Lung (tissue), 12 donors: ENCODE measurements around the gene C1orf116. TPM values are rescaled to one million over a fixed set of nuclear protein-coding genes. Genes with fewer than 3 reads are reported as not detected.

ENCODE experiments used
- ATAC-seq: fragments of 200-7000 bp; cut with Tn5 transposase; one replicate; pipeline ENCODE4 v1.9.1; 2020; ENCODE audit warnings: moderate number of reproducible peaks; ENCODE audit not compliant: insufficient read depth, low FRiP score
- DNase-seq, 3 donors: peaks; one replicate each; pipeline ENCODE4 v3.0.0-alpha.2; 2013 to 2017
- H3K27ac ChIP-seq, 2 donors: one replicate each; pipeline ENCODE4 v1.5.1; 2013; ENCODE audit warnings: mild to moderate bottlenecking in 2 of 2, moderate library complexity in 2 of 2, control low read depth in 1 of 2, inconsistent platforms in 1 of 2, low read depth in 1 of 2, low read length in 1 of 2
- H3K27me3 ChIP-seq, 3 donors: one replicate each; pipeline ENCODE4 v1.5.1; 2013; ENCODE audit warnings: low read length in 2 of 3; ENCODE audit not compliant: control insufficient read depth in 3 of 3, insufficient read depth in 3 of 3
- H3K36me3 ChIP-seq, 4 donors: one replicate each; pipeline ENCODE4 v1.5.1; 2013; ENCODE audit warnings: low read length in 4 of 4, mild to moderate bottlenecking in 1 of 4, moderate library complexity in 1 of 4; ENCODE audit not compliant: control insufficient read depth in 4 of 4, insufficient read depth in 4 of 4
- H3K4me1 ChIP-seq, 5 donors: one replicate each; pipeline ENCODE4 v1.5.1; 2013; ENCODE audit warnings: low read length in 5 of 5, mild to moderate bottlenecking in 2 of 5, moderate library complexity in 1 of 5; ENCODE audit not compliant: control insufficient read depth in 5 of 5, insufficient read depth in 5 of 5
- H3K4me3 ChIP-seq: one replicate; pipeline ENCODE4 v1.5.1; 2013; ENCODE audit warnings: mild to moderate bottlenecking, control low read depth, moderate library complexity
- H3K9ac ChIP-seq, 2 donors: one replicate each; pipeline ENCODE4 v1.5.1; 2013; ENCODE audit warnings: low read length in 2 of 2, control low read depth in 1 of 2; ENCODE audit not compliant: insufficient read depth in 1 of 2
- H3K9me3 ChIP-seq, 4 donors: one replicate each; pipeline ENCODE4 v1.5.1; 2013; ENCODE audit warnings: low read length in 3 of 4, mild to moderate bottlenecking in 1 of 4, moderate library complexity in 1 of 4; ENCODE audit not compliant: control insufficient read depth in 4 of 4, insufficient read depth in 3 of 4
- WGBS, 2 donors: extraction: QIAGEN DNeasy Blood & Tissue Kit; methylation state at CpG; one replicate each; pipeline ENCODE4 v1.1.7; 2013; 5-methylcytosine and 5-hydroxymethylcytosine counted together
- polyA plus RNA-seq, 2 donors: library from polyadenylated mRNA; stranded (reverse); fragments of 200-250 nt; gene quantifications; one replicate each; pipeline ENCODE4 v1.2.1, GENCODE V29; 2013
- total RNA-seq, 2 donors: library from RNA; depleted of rRNA in 1 of 2; stranded (reverse); fragments of >200 nt in 1 of 2; gene quantifications; one replicate each; pipeline ENCODE4 v1.2.1, GENCODE V29; 2014 to 2021
- TF ChIP-seq, protein P1 (sequence below): IDR thresholded peaks from 2 replicates; pipeline ENCODE4 v1.5.1; 2012; ENCODE audit warnings: mild to moderate bottlenecking; ENCODE audit errors: control extremely low read depth, extremely low read depth
- donor health status: control.
- donor health status: control.
- donor health status: Bipolar disorder and iron deficiency.
- donor health status: healthy.
- donor health status: DM: yes; HTN: yes; CAD: no.

Gene C1orf116
- total and polyA plus RNA-seq, 4 donors, result 27.7 to 130 (median 91.6) TPM

GRCh38 chr1:206974140-206974539 is 58.4 kb downstream of the C1orf116 start:
- no peaks in the 10 kb centered on the region for H3K36me3 ChIP-seq
- TF ChIP-seq, protein P1, sequence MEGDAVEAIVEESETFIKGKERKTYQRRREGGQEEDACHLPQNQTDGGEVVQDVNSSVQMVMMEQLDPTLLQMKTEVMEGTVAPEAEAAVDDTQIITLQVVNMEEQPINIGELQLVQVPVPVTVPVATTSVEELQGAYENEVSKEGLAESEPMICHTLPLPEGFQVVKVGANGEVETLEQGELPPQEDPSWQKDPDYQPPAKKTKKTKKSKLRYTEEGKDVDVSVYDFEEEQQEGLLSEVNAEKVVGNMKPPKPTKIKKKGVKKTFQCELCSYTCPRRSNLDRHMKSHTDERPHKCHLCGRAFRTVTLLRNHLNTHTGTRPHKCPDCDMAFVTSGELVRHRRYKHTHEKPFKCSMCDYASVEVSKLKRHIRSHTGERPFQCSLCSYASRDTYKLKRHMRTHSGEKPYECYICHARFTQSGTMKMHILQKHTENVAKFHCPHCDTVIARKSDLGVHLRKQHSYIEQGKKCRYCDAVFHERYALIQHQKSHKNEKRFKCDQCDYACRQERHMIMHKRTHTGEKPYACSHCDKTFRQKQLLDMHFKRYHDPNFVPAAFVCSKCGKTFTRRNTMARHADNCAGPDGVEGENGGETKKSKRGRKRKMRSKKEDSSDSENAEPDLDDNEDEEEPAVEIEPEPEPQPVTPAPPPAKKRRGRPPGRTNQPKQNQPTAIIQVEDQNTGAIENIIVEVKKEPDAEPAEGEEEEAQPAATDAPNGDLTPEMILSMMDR, result no peak
- no peak overlapping the region for H3K27ac ChIP-seq
- 91 to 93% methylated on average over 3 of the region's 3 CpGs for WGBS, 2 donors
- no peak for ATAC-seq
- no peak overlapping the region for H3K9ac ChIP-seq
- H3K27me3 ChIP-seq, result no peaks in the 10 kb centered on the region
- DNase-seq, result no peak
- H3K4me3 ChIP-seq, result no peak overlapping the region
- no peaks in the 10 kb centered on the region for H3K9me3 ChIP-seq
- H3K4me1 ChIP-seq, result peaks cover 0 to 3% (median 0%) of the 10 kb centered on the region in 5 donors

GRCh38 chr1:206972728-206973127 is 59.8 kb downstream of the C1orf116 start:
- H3K27ac ChIP-seq, result no peak overlapping the region
- H3K36me3 ChIP-seq, result no peaks in the 10 kb centered on the region
- TF ChIP-seq, protein P1, result no peak
- H3K4me1 ChIP-seq, result peaks cover 0 to 3% (median 0%) of the 10 kb centered on the region in 5 donors
- no peak for ATAC-seq
- no peak for DNase-seq
- H3K9me3 ChIP-seq, result no peaks in the 10 kb centered on the region
- no peak overlapping the region for H3K4me3 ChIP-seq
- 72 to 82% methylated on average over 2 of the region's 2 CpGs for WGBS, 2 donors
- no peaks in the 10 kb centered on the region for H3K27me3 ChIP-seq
- no peak overlapping the region for H3K9ac ChIP-seq

- DNase-seq (no peak), ATAC-seq (no peak)
- no peak overlapping the region for H3K9ac ChIP-seq
- 67 to 82% methylated on average over 2 of the region's 2 CpGs for WGBS, 2 donors
- TF ChIP-seq, protein P1, result no peak
- no peaks in the 10 kb centered on the region for H3K9me3 ChIP-seq
- H3K27ac ChIP-seq, result no peak overlapping the region
- peaks cover 0 to 6% (median 0%) of the 10 kb centered on the region in 5 donors for H3K4me1 ChIP-seq
- H3K27me3 ChIP-seq, result no peaks in the 10 kb centered on the region
- H3K36me3 ChIP-seq, result no peaks in the 10 kb centered on the region
- H3K4me3 ChIP-seq, result no peak overlapping the region
These were observed 61.4 kb downstream of the C1orf116 start for GRCh38 chr1:206971029-206971655.

- DNase-seq (no peak), ATAC-seq (no peak)
- H3K36me3 ChIP-seq, result no peaks in the 10 kb centered on the region
- no peaks in the 10 kb centered on the region for H3K27me3 ChIP-seq
- no peaks in the 10 kb centered on the region for H3K9me3 ChIP-seq
- TF ChIP-seq, protein P1, result no peak
- H3K27ac ChIP-seq, result no peak within 1 kb of the TSS
- WGBS, 2 donors, result 56 to 58% methylated on average over 2 of the region's 2 CpGs
- H3K4me1 ChIP-seq, result peaks cover 0 to 6% (median 0%) of the 10 kb centered on the region in 5 donors
- H3K4me3 ChIP-seq, result no peak within 1 kb of the TSS
- no peak within 1 kb of the TSS for H3K9ac ChIP-seq
These were observed 62.1 kb downstream of the C1orf116 start, which contains the start of gene FCAMR for GRCh38 chr1:206970446-206970845. TSS of gene FCAMR (minus strand) at chr1:206970460. CDS start at chr1:206970125, 335 bp downstream.
